Measurements from ENCODE around the gene C9.

GRCh38 chr5:39236718-39237117 is 127.6 kb downstream of the C9 start:
- TF ChIP-seq CTCF (IDR thresholded peaks at IDR 0.05) (no peak), EZH2 (IDR thresholded peaks at IDR 0.05; ENCODE audit: borderline replicate concordance, insufficient read depth, low read depth, low read length, poor library complexity, severe bottlenecking) (no peak)
